GM12878 (cell line): Measurements from ENCODE around the gene HTR4. TPM values are rescaled to one million over a fixed set of nuclear protein-coding genes. Genes with fewer than 3 reads are reported as not detected.

Experiments
- ATAC-seq: fragments of 200-7000 bp; cut with Tn5 transposase; 3 replicates; pipeline ENCODE4 v1.9.1; 2020; ENCODE audit warnings: mild to moderate bottlenecking, moderate library complexity
- BruUV-seq: library from RNA; stranded (reverse); fragments of 400-500 nt; replicated peaks from 2 replicates; lab custom pipeline; 2021; lab: Mats Ljungman, UMichigan
- CTCF ChIA-PET: fragments of 300-600 bp; sonication (Branson Sonifier 250); formaldehyde crosslinking; extraction: SDS; loops from one replicate; lab custom pipeline; 2021; ENCODE audit warnings: inconsistent platforms; lab: Yijun Ruan, JAX
- POLR2A ChIA-PET: fragments of 350-600 bp; formaldehyde crosslinking; extraction: SDS; loops from one replicate; lab custom pipeline; 2021; ENCODE audit warnings: inconsistent platforms; lab: Charles Lee
- RAD21 ChIA-PET: fragments of 300-600 bp; sonication (Branson Sonifier 250); formaldehyde crosslinking; loops from one replicate; lab custom pipeline; 2023; ENCODE audit warnings: antibody characterized with exemption; ENCODE audit not compliant: unreplicated experiment; lab: Charles Lee
- SMC1A ChIA-PET: fragments of 300-600 bp; sonication (Branson Sonifier 250); formaldehyde crosslinking; loops from one replicate; lab custom pipeline; 2023; ENCODE audit not compliant: unreplicated experiment, uncharacterized antibody; lab: Charles Lee
- DNase-seq: peaks from one replicate; pipeline ENCODE4 v3.0.0-alpha.2; 2011; ENCODE audit warnings: low read depth, low spot score
- FAIRE-seq: peaks from 3 replicates; lab custom pipeline; 2011; peaks lifted over from hg19 to GRCh38; lab: Jason Lieb, UNC
- H2AFZ ChIP-seq: 2 replicates; pipeline ENCODE4 v1.6.0; 2011; ENCODE audit warnings: low read depth, low read length, control low read depth; ENCODE audit not compliant: control insufficient read depth
- H3K27ac ChIP-seq: 2 replicates; pipeline ENCODE4 v1.5.1; 2011; ENCODE audit warnings: control low read depth; ENCODE audit not compliant: control insufficient read depth, insufficient read depth
- H3K27me3 ChIP-seq, 2 experiments: replicated peaks in 1 of 2; 2 replicates each; pipeline versions ENCODE4 v1.6.0 to v1.6.1; 2011; ENCODE audit warnings: low read length in 1 of 2; ENCODE audit not compliant: control insufficient read depth in 2 of 2, insufficient read depth in 2 of 2
- H3K36me3 ChIP-seq, 2 experiments: 2 replicates each; pipeline ENCODE4 v1.5.1; 2011; ENCODE audit warnings: low read length in 1 of 2; ENCODE audit not compliant: control insufficient read depth in 2 of 2, insufficient read depth in 2 of 2
- H3K4me1 ChIP-seq: 2 replicates; pipeline ENCODE4 v1.6.1; 2011; ENCODE audit warnings: mild to moderate bottlenecking, low read length, moderate library complexity, mixed read lengths; ENCODE audit not compliant: control insufficient read depth, insufficient read depth
- H3K4me2 ChIP-seq: 2 replicates; pipeline ENCODE4 v1.6.0; 2011; ENCODE audit warnings: control low read depth; ENCODE audit not compliant: control insufficient read depth, insufficient read depth
- H3K4me3 ChIP-seq: fragments of 200-600 bp; sonication (generic); 2 replicates; pipeline ENCODE4 v1.5.1; 2016
- H3K79me2 ChIP-seq: 2 replicates; pipeline ENCODE4 v1.6.0; 2011; ENCODE audit warnings: low read length; ENCODE audit not compliant: control insufficient read depth, insufficient read depth
- H3K9ac ChIP-seq: 2 replicates; pipeline ENCODE4 v1.8.0; 2011; ENCODE audit warnings: low read length, control low read depth, mixed read lengths; ENCODE audit not compliant: control insufficient read depth, insufficient read depth
- H3K9me3 ChIP-seq: replicated peaks from 3 replicates; pipeline ENCODE4 v1.5.1; 2011; ENCODE audit warnings: mild to moderate bottlenecking, low read length; ENCODE audit not compliant: control insufficient read depth, insufficient read depth
- H4K20me1 ChIP-seq: 2 replicates; pipeline ENCODE4 v1.6.0; 2011; ENCODE audit not compliant: control insufficient read depth, insufficient read depth
- ATF3 ChIP-seq: IDR thresholded peaks from 2 replicates; pipeline ENCODE4 v1.6.1; 2011; ENCODE audit warnings: low read depth, mild to moderate bottlenecking, low read length, moderate library complexity, borderline replicate concordance; ENCODE audit errors: extremely low read depth
- BCL11A ChIP-seq: IDR thresholded peaks from 2 replicates; pipeline ENCODE4 v1.6.1; 2011; ENCODE audit warnings: low read depth, low read length
- DPF2 ChIP-seq: fragments of 450-650 bp; IDR thresholded peaks from 2 replicates; pipeline ENCODE4 v1.6.1; 2017; ENCODE audit warnings: mild to moderate bottlenecking
- EGR1 ChIP-seq, 2 experiments: IDR thresholded peaks; 1 replicate in 1 of 2; 2 replicates in 1 of 2; pipeline ENCODE4 v1.6.1; 2011 to 2012; ENCODE audit warnings: low read depth in 2 of 2, low read length in 2 of 2, borderline replicate concordance in 1 of 2, mild to moderate bottlenecking in 1 of 2, moderate library complexity in 1 of 2
- EP300 ChIP-seq, 2 experiments: fragments of 150-350 bp in 1 of 2; IDR thresholded peaks; 2 replicates each; pipeline ENCODE4 v1.6.1; 2011 to 2012; ENCODE audit warnings: low read depth in 2 of 2, low read length in 2 of 2, borderline replicate concordance in 1 of 2, improper control_type of control experiment in 1 of 2, inconsistent platforms in 1 of 2; ENCODE audit not compliant: control insufficient read depth in 1 of 2
- ETV6 ChIP-seq, 2 experiments: fragments of 450-650 bp in 1 of 2; IDR thresholded peaks in 1 of 2; conservative IDR thresholded peaks in 1 of 2; 2 replicates each; pipeline ENCODE4 v1.6.1; 2014; ENCODE audit warnings: antibody characterized with exemption in 1 of 2, borderline replicate concordance in 1 of 2, low read depth in 1 of 2, mild to moderate bottlenecking in 1 of 2, moderate library complexity in 1 of 2
- IKZF1 ChIP-seq: fragments of 450-650 bp; conservative IDR thresholded peaks from 2 replicates; pipeline ENCODE4 v1.6.1; 2017; ENCODE audit warnings: antibody characterized with exemption, mild to moderate bottlenecking
- MEF2A ChIP-seq: IDR thresholded peaks from 2 replicates; pipeline ENCODE4 v1.6.1; 2011; ENCODE audit warnings: low read depth, mild to moderate bottlenecking, low read length, moderate library complexity; ENCODE audit not compliant: insufficient read depth
- NFIC ChIP-seq: IDR thresholded peaks from 2 replicates; pipeline ENCODE4 v1.6.1; 2012; ENCODE audit warnings: low read depth, mild to moderate bottlenecking, inconsistent platforms, low read length, moderate library complexity
- NR2F1 ChIP-seq: fragments of 450-650 bp; conservative IDR thresholded peaks from 2 replicates; pipeline ENCODE4 v1.6.1; 2017; ENCODE audit warnings: mild to moderate bottlenecking
- PML ChIP-seq: IDR thresholded peaks from 2 replicates; pipeline ENCODE4 v1.6.1; 2012; ENCODE audit warnings: low read length, inconsistent platforms
- POU2F2 ChIP-seq: IDR thresholded peaks from 3 replicates; pipeline ENCODE4 v1.6.1; 2011; ENCODE audit warnings: low read depth, mild to moderate bottlenecking, low read length, borderline replicate concordance
- RUNX3 ChIP-seq: IDR thresholded peaks from 2 replicates; pipeline ENCODE4 v1.6.1; 2012; ENCODE audit warnings: low read length, inconsistent platforms
- TARDBP ChIP-seq: IDR thresholded peaks from 2 replicates; pipeline ENCODE4 v1.6.1; 2016; ENCODE audit warnings: borderline replicate concordance
- USF1 ChIP-seq: IDR thresholded peaks from 2 replicates; pipeline ENCODE4 v1.6.1; 2011; ENCODE audit warnings: borderline replicate concordance, low read depth, mild to moderate bottlenecking, moderate library complexity, mixed read lengths, low read length; ENCODE audit not compliant: insufficient read depth; ENCODE audit errors: extremely low read length
- YY1 ChIP-seq: IDR thresholded peaks from 2 replicates; pipeline ENCODE4 v1.6.1; 2011; ENCODE audit warnings: low read depth, mild to moderate bottlenecking, low read length
- WGBS: methylation state at CpG from one replicate; pipeline ENCODE4 v1.1.6; 2016; ENCODE audit warnings: low lambda C conversion rate; ENCODE audit not compliant: insufficient replicate concordance, insufficient coverage; ENCODE audit errors: missing lambda C conversion rate; 5-methylcytosine and 5-hydroxymethylcytosine counted together
- in situ Hi-C: fragments of 300-500 bp; cut with MboI; formaldehyde crosslinking; loops from 9 replicates; pipeline ENCODE4 v1.14.3; 2018; ENCODE audit warnings: mixed read lengths
- intact Hi-C: fragments of 100-400 bp; cut with micrococcal nuclease; formaldehyde crosslinking; loops from one replicate; pipeline ENCODE4 v1.14.2; 2022; ENCODE audit not compliant: unreplicated experiment
- polyA plus RNA-seq, 11 experiments: library from polyadenylated mRNA; depleted of rRNA in 4 of 11; unstranded in 6 of 11; stranded (reverse) in 5 of 11; fragments of >200 nt; fragmentation: Nextera tagmentation in 4 of 11; fragmentation: Illumina TruSeq in 1 of 11; extraction: Ambion mirVana in 4 of 11; extraction: Trizol in 1 of 11; gene quantifications; 1 replicate in 1 of 11; 2 replicates in 10 of 11; pipeline versions ENCODE4 v1.2.1 to v1.2.3, GENCODE V29; 2011 to 2016; ENCODE audit warnings: inconsistent platforms in 2 of 11, missing spikeins in 2 of 11, low read depth in 1 of 11
- total RNA-seq, 4 experiments: library from RNA; depleted of rRNA in 3 of 4; stranded (reverse); fragments of >200 nt in 3 of 4; fragmentation: Illumina TruSeq in 1 of 4; extraction: Trizol in 1 of 4; gene quantifications; 2 replicates each; pipeline versions ENCODE4 v1.2.1 to v1.2.3, GENCODE V29; 2013 to 2021
- TF ChIP-seq, protein P1 (sequence below): fragments of 450-650 bp; IDR thresholded peaks from 2 replicates; pipeline ENCODE4 v1.6.1; 2017; ENCODE audit warnings: borderline replicate concordance

HTR4 gene
- total and polyA plus RNA-seq, 10 of the 15 experiments (the other 5 are each of a cell fraction or from before 2014, with no cell fraction given): not detected

GRCh38 chr5:148697180-148697808 is 43.0 kb upstream of the HTR4 start (continued):
- no peak for TF ChIP-seq EP300 (IDR thresholded peaks at IDR 0.05; ENCODE audit: borderline replicate concordance in 1 of 2, control insufficient read depth in 1 of 2, low read depth in 2 of 2, low read length in 2 of 2)
- no peak for TF ChIP-seq TARDBP
- TF ChIP-seq DPF2: no peak
- no peak for TF ChIP-seq PML
- TF ChIP-seq YY1: no peak
- no peak for TF ChIP-seq POU2F2
- no peak for TF ChIP-seq NR2F1
- TF ChIP-seq MEF2A: no peak
- TF ChIP-seq RUNX3: no peak
- no peak for TF ChIP-seq USF1

DNA sequence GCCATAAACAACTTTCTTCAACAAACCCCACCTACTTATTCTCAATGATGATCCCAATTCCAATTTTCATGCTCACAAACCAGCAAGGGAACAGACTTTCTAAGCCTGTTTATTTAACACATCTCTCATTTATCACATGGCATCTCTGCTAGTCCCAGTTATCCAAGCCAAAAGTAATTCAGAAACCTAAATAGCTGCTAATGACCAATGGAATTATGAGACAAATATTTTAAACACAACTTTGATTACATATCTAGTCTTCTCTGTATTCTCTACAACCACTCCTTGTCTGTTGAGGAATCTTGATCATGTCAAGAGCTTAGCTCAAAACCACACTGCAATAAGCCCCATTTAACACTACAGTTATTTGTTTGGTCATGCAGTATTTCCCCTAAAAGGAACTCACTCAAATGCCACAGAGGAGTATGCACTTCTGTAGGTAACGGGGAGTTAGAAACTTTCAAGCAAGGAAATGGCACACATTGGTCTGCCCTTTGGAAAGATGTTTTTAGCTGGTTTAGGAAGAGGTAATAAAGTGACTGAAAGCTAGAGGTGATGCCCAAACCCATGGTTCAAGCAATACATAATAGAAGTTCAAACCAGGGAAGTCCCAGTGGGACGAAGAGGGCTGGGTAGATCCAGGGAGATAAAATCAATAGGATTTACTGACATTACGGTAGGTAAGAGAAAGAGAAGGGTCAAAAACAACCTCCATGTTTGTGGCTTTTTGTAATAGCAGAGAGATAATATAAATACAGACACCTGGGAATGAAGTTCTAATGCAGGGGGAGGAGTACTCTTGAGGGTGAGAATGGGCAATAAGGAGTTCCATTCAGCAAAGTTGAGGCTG is 42.1 kb upstream of the HTR4 start:
- no peaks in the 10 kb centered on the region for H3K27me3 ChIP-seq
- CTCF ChIA-PET: interaction anchor here (1.7 kb wide), 1 partner anchor 35 kb away, joined by 6 read pairs; no protein-coding TSS in a partner anchor
- H3K9me3 ChIP-seq: no peaks in the 10 kb centered on the region
- intact Hi-C loops (no loop called here), in situ Hi-C loops (no loop called here)
- no peak overlapping the region for H3K9ac ChIP-seq
- RAD21 ChIA-PET: no interaction called here
- FAIRE-seq: no peak
- no TSS peak for BruUV-seq
- no peak overlapping the region for H3K4me2 ChIP-seq
- 8% methylated on average over 3 of the region's 3 CpGs for WGBS
- H3K4me1 ChIP-seq: no peaks in the 10 kb centered on the region
- no peaks in the 10 kb centered on the region for H3K36me3 ChIP-seq
- H4K20me1 ChIP-seq: no peaks in the 10 kb centered on the region
- no peak for DNase-seq
- POLR2A ChIA-PET: no interaction called here
- no peak overlapping the region for H3K27ac ChIP-seq
- no peak for ATAC-seq
- SMC1A ChIA-PET: interaction anchor here (1.0 kb wide), 1 partner anchor 37 kb away, joined by 4 read pairs; no protein-coding TSS in a partner anchor
- no peak overlapping the region for H3K4me3 ChIP-seq
- no peak overlapping the region for H2AFZ ChIP-seq
- no peaks in the 10 kb centered on the region for H3K79me2 ChIP-seq
- no peak for TF ChIP-seq RUNX3
- no peak for TF ChIP-seq ATF3
- no peak for TF ChIP-seq EGR1 (IDR thresholded peaks at IDR 0.05; ENCODE audit: borderline replicate concordance in 1 of 2, low read depth in 2 of 2, low read length in 2 of 2)
- TF ChIP-seq, protein P1, sequence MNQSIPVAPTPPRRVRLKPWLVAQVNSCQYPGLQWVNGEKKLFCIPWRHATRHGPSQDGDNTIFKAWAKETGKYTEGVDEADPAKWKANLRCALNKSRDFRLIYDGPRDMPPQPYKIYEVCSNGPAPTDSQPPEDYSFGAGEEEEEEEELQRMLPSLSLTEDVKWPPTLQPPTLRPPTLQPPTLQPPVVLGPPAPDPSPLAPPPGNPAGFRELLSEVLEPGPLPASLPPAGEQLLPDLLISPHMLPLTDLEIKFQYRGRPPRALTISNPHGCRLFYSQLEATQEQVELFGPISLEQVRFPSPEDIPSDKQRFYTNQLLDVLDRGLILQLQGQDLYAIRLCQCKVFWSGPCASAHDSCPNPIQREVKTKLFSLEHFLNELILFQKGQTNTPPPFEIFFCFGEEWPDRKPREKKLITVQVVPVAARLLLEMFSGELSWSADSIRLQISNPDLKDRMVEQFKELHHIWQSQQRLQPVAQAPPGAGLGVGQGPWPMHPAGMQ: no peak
- no peak for TF ChIP-seq NFIC
- no peak for TF ChIP-seq BCL11A
- no peak for TF ChIP-seq USF1
- no peak for TF ChIP-seq ETV6 (conservative IDR thresholded peaks at IDR 0.05 in 1 of 2, IDR thresholded peaks at IDR 0.05 in 1 of 2; ENCODE audit: borderline replicate concordance in 1 of 2, low read depth in 1 of 2)
- TF ChIP-seq IKZF1: no peak
